ENCODE measurements around the gene YBX1.
"Not testable (repeated sequence)": the region's sequence is repeated elsewhere in the genome, so short reads cannot be mapped to it uniquely, and the experiment has no call there.

YBX1 gene

GRCh38 chr1:42745851-42746250 is 63.6 kb downstream of the YBX1 start:
- no peak overlapping the region for H3K4me3 Mint-ChIP-seq
- no peak overlapping the region for H3K27ac Mint-ChIP-seq
- no peaks in the 10 kb centered on the region for H3K9me3 Mint-ChIP-seq
- no peaks in the 10 kb centered on the region for H3K27me3 Mint-ChIP-seq
- peak; percentile 9 for DNase-seq
- no peaks in the 10 kb centered on the region for H3K4me1 Mint-ChIP-seq (ENCODE audit: low read depth)
- H3K36me3 Mint-ChIP-seq (ENCODE audit: low read depth) = peaks cover 49% of the 10 kb centered on the region

- H3K27ac Mint-ChIP-seq = no peak overlapping the region
- peak; percentile 20 for DNase-seq
Observed at GRCh38 chr1:42746436-42747105, 64.4 kb downstream of the YBX1 start.

GRCh38 chr1:42747125-42747524 is 64.9 kb downstream of the YBX1 start:
- H3K4me3 Mint-ChIP-seq = no peak overlapping the region
- peak; percentile 71 for DNase-seq
- H3K36me3 Mint-ChIP-seq (ENCODE audit: low read depth) = peaks cover 56% of the 10 kb centered on the region
- H3K27ac Mint-ChIP-seq = no peak overlapping the region
- no peaks in the 10 kb centered on the region for H3K9me3 Mint-ChIP-seq
- H3K27me3 Mint-ChIP-seq = no peaks in the 10 kb centered on the region
- H3K4me1 Mint-ChIP-seq (ENCODE audit: low read depth) = no peaks in the 10 kb centered on the region

More at GRCh38 chr1:42746436-42747105, 64.4 kb downstream of the YBX1 start:
- no peak overlapping the region for H3K4me3 Mint-ChIP-seq
- H3K27me3 Mint-ChIP-seq = no peaks in the 10 kb centered on the region
- no peaks in the 10 kb centered on the region for H3K4me1 Mint-ChIP-seq (ENCODE audit: low read depth)
- H3K36me3 Mint-ChIP-seq (ENCODE audit: low read depth) = peaks cover 50% of the 10 kb centered on the region
- H3K9me3 Mint-ChIP-seq = no peaks in the 10 kb centered on the region

GRCh38 chr1:42748021-42748420 is 65.8 kb downstream of the YBX1 start:
- Mint-ChIP-seq H3K36me3 (ENCODE audit: low read depth) (peaks cover 65% of the 10 kb centered on the region), H3K4me3 (no peak overlapping the region), H3K4me1 (ENCODE audit: low read depth) (no peaks in the 10 kb centered on the region), H3K27me3 (no peaks in the 10 kb centered on the region), H3K9me3 (no peaks in the 10 kb centered on the region), H3K27ac (no peak overlapping the region)
- peak; percentile 12 for DNase-seq

GRCh38 chr1:42748461-42749410 is 66.5 kb downstream of the YBX1 start:
- Mint-ChIP-seq H3K9me3 (no peaks in the 10 kb centered on the region), H3K27ac (no peak overlapping the region), H3K4me3 (no peak overlapping the region), H3K27me3 (no peaks in the 10 kb centered on the region), H3K36me3 (ENCODE audit: low read depth) (peaks cover 72% of the 10 kb centered on the region), H3K4me1 (ENCODE audit: low read depth) (no peaks in the 10 kb centered on the region)
- DNase-seq = peak; percentile 20

GRCh38 chr1:42750041-42750440 is 67.8 kb downstream of the YBX1 start:
- Mint-ChIP-seq H3K27me3 (no peaks in the 10 kb centered on the region), H3K4me3 (no peak overlapping the region), H3K27ac (no peak overlapping the region), H3K9me3 (no peaks in the 10 kb centered on the region), H3K36me3 (ENCODE audit: low read depth) (peaks cover 85% of the 10 kb centered on the region), H3K4me1 (ENCODE audit: low read depth) (no peaks in the 10 kb centered on the region)
- peak; percentile 9 for DNase-seq

GRCh38 chr1:42751511-42752070 is 69.4 kb downstream of the YBX1 start:
- not testable (repeated sequence) for H3K9me3 Mint-ChIP-seq; H3K4me1 Mint-ChIP-seq (ENCODE audit: low read depth); H3K27me3 Mint-ChIP-seq; H3K4me3 Mint-ChIP-seq; H3K27ac Mint-ChIP-seq; DNase-seq
- H3K36me3 Mint-ChIP-seq (ENCODE audit: low read depth) = peaks cover 90% of the 10 kb centered on the region

- Mint-ChIP-seq H3K4me1 (ENCODE audit: low read depth) (no peaks in the 10 kb centered on the region), H3K36me3 (ENCODE audit: low read depth) (peaks cover 90% of the 10 kb centered on the region), H3K27me3 (no peaks in the 10 kb centered on the region), H3K4me3 (no peak overlapping the region), H3K27ac (no peak overlapping the region), H3K9me3 (no peaks in the 10 kb centered on the region)
- DNase-seq = peak; percentile 9
Observed at GRCh38 chr1:42752284-42752683, 70.1 kb downstream of the YBX1 start.

- Mint-ChIP-seq H3K36me3 (ENCODE audit: low read depth) (peaks cover 90% of the 10 kb centered on the region), H3K9me3 (no peaks in the 10 kb centered on the region), H3K27ac (no peak overlapping the region), H3K27me3 (no peaks in the 10 kb centered on the region), H3K4me3 (no peak overlapping the region), H3K4me1 (ENCODE audit: low read depth) (no peaks in the 10 kb centered on the region)
- no peak for DNase-seq
Observed at GRCh38 chr1:42753070-42753469, 70.9 kb downstream of the YBX1 start.

Data from activated T-cell treated with anti-CD3 and anti-CD28 coated beads, Interleukin-2, amount 50 U/mL, for 24 hours (primary cell).